ENCODE measurements around the gene ZNF600. TPM values are rescaled to one million over a fixed set of nuclear protein-coding genes. Genes with fewer than 3 reads are reported as not detected.
"Not testable (repeated sequence)": the region's sequence is repeated elsewhere in the genome, so short reads cannot be mapped to it uniquely, and the experiment has no call there.

ZNF600 gene
- total RNA-seq, 1 donor from 2014 or later = 18.1 TPM

DNA sequence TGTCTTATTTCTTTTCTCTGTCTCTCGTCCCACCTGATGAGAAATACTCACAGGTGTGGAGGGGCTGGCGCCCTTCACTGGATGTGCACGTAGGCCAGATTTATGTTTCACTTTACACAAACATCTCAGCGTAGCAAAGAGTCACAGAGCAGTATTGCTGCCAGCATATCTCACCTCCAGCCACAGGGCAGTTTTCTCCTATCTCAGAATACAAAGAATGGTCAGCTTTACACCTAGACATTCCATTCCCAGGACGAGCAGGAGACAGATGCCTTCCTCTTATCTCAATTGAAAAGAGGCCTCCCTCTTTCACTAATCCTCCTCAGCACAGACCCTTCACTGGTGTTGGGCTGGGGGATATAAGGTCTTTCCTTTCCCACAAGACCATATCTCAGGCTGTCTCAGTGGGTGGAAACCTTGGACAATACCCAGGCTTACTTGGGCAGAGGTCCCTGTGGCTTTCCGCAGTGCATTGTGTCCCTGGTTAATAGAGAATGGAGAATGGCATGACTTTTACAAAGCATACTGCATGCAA, 44.6 kb downstream of the ZNF600 start:
- no peak for DNase-seq (ENCODE audit: low spot score)

GRCh38 chr19:52741371-52741770, 45.2 kb downstream of the ZNF600 start:
- not testable (repeated sequence) for DNase-seq (ENCODE audit: low spot score)

- DNase-seq (ENCODE audit: low spot score) = no peak
These were observed 47.0 kb downstream of the ZNF600 start for GRCh38 chr19:52739576-52739975.

- peak; percentile 69 for DNase-seq (ENCODE audit: low spot score)
These were observed 50.9 kb downstream of the ZNF600 start for GRCh38 chr19:52735734-52736133.

DNA sequence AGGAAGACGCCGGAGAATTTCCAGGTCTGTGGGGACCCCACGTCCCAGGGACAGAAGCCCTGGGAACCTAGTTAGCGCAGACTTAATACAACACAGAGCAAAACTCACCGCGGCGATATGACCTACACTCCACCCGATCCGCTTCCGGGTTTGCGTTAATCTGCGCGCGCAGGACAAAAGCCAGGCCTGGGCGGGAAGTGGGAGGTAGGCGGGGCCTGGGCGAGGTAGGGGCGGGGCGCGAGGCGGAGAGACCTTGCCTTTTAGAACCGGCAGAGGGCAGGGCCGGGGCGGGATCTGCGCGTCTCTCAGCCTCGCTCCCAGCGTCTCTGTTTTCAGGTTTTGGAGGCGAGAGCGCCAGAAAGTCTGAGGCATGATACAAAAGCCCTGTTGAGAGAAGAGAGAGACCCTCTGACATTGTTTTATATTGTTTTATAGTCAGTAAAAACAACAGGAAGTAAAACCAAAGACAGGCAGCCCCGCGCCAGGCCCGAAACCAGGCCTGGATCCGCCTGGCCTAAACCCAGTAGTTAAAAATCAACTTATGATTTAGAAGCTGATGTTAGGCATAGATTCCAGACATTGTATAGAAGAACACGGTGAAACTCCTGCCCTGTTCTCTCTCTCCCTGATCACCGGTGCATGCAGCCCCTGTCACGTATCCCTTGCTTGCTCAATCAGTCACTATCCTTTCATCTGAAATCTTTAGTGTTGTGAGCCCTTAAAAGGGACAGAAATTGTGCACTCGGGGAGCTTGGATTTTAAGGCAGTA, 51.5 kb downstream of the ZNF600 start, which contains the start of gene ZNF611:
Gene ZNF611, minus strand, starts transcription at position 152 of the 769 bp plus-strand sequence. CDS start 19,150 bp downstream, outside the sequence.
- DNase-seq (ENCODE audit: low spot score) = peak; percentile 98

DNA sequence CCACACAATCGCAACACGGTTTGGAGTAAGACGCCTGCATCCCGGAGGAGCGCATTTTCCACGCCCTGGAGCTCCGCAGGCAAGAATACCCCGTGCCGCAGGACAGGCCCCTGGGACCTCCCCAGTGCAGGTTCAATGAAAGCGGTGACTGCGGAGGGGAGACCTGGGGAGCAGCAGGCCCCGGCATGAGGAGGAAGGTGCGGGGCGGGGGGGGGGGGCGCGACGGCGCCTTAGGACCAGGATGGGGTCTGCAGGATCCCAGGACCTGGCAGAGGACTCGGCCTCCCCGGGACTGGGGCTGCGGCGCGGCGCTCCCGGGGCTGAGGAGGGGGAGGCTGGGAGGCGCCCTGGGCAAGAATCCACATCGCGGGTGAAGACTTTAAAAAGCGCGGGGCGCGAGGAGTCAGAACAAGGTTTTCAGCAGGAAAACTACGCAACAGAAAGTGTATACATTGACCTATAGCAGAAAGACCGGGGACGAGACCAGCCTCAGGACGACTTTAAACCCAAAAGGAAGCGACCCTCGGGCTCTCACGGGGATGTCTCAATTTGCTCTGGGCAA, 52.2 kb downstream of the ZNF600 start:
- DNase-seq (ENCODE audit: low spot score) = no peak

- DNase-seq (ENCODE audit: low spot score) = not testable (repeated sequence)
These were observed 60.5 kb downstream of the ZNF600 start for GRCh38 chr19:52726051-52726450.

DNA sequence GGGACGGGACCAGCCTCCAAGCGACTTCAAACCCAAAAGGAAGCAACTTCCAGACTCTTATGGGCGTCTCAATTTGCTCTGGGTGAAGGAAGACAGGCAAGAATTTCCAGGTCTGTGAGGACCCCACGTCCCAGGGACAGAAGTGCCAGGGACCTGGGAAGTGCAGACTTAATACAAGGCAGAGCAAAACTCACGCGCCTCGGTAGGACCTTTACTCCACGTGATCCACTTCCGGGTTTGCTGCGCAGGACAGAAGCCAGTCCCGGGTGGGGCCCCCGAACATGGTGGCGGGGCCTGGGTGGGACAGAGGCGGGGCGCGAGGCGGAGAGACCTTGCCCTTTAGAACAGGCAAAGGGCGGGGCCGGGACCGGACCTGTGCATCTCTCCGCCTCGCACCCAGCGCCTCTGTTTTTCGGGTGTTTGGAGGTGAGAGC, 61.0 kb downstream of the ZNF600 start:
- DNase-seq (ENCODE audit: low spot score) = peak; percentile 31

- no peak for DNase-seq (ENCODE audit: low spot score)
These were observed 61.7 kb downstream of the ZNF600 start for GRCh38 chr19:52724701-52725514.

DNA sequence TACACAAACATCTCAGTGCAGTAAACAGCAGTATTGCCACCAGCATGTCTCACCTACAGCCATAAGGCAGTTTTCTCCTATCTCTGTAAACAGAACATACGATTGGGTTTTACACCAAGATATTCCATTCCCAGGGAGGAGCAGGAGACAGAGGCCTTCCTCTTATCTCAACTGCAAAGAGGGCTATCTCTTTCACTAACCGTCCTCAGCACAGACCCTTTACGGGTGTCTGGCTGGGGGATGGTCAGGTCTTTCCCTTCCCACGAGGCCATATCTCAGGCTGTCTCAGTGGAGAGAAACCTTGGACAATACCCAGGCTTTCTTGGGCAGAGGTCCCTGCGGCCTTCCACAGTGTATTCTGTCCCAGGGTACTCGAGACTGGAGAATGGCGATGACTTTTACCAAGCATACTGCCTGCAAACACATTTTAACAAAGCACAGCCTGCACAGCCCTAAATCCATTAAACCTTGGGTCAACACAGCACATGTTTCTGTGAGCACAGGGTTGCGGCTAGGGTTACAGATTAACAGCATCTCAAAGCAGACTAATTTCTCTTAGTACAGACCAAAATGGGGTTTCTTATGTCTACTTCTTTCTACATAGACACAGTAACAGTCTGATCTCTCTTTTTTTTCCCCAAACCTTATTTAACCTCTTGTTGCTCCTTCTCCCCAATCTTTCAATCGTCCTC, 62.5 kb downstream of the ZNF600 start:
- not testable (repeated sequence) for DNase-seq (ENCODE audit: low spot score)

DNA sequence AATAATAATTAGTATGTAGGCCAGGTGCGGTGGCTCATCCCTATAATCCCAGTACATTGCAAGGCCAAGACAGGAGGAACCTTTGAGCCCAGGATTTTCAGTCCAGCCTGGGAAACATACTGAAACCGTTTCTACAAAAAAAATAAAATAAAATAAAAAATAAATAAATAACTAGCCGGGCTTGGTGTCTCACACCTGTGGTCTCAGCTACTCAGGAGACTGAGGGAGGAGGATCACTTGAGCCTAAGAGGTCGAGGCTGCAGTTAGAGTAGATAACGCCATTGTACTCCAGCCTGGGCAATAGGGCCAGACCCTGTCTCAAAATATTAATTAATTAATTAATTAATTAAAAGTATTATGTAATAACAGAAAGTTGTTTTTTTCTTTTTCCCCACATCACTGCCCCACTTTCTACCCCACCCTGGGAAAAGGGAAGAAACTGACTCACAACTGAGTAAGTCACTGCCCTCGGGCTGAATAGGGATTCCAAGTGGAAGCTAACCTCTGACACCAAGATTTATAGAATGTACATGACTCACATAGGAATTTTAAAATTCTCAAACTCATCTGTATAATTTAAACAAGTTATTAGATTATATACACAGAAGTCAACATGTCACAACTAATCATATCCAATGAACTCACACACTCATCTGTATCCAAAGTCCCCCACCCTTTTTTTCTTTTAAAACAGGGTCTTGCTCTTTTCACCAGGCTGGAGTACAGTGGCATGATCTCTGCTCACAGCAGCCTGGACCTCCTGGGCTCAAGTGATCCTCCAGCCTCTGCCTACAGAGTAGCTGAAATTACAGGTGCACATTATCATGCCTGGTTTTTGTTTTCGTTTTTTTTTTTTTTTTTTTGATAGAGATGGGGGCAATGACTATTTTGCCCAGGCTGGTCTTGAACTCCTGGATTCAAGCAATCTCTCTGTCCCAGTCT, 64.3 kb downstream of the ZNF600 start:
- no peak for DNase-seq (ENCODE audit: low spot score)

GRCh38 chr19:52720541-52720940, 66.0 kb downstream of the ZNF600 start:
- not testable (repeated sequence) for DNase-seq (ENCODE audit: low spot score)

DNA sequence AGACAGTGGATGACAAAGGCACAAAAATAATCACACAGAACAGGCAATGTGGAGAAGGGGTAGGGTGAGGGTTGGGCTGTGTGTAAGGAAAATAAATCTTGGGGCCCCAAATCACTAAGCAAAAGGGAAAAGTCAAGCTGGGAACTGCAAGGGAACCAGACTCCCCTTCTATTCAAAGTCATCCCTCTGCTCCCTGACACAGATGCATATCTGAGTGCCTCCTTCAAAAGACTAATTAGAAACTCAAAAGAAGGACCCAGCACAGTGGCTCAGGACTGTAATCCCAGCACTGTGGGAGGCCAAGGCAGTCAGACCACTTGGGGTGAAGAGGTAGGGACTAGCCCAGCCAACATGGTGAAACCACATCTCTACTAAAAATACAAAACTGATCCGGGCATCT, 70.1 kb downstream of the ZNF600 start:
- DNase-seq (ENCODE audit: low spot score) = no peak

GRCh38 chr19:52715902-52716301, 70.7 kb downstream of the ZNF600 start:
- not testable (repeated sequence) for DNase-seq (ENCODE audit: low spot score)

DNA sequence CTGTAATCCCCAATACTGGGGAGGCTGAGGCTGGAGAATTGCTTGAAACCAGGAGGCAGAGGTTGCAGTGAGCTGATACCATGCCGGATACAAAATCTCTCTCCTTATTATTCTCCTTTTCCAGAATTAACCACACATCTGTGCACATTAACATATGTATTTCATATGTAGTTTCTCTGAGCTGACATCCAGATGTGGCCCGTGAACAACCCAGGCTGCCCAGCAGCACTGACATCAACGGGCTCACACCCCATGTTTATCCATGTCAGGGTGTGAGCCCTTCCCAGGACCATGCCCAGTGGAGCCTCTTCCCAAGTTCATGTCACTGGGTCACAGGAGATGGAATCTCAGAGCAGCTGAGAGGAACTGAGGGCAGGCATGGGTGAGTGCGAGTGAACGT, 71.3 kb downstream of the ZNF600 start:
- DNase-seq (ENCODE audit: low spot score) = not testable (repeated sequence)

Other genes starting within 250 kb of the ZNF600 start
- 30.4 TPM for gene ZNF701, start 216.5 kb downstream of the ZNF600 start, total RNA-seq
- 80.9 TPM for gene ZNF83, start 148.4 kb downstream of the ZNF600 start, total RNA-seq
- gene ZNF611, start 51.7 kb downstream of the ZNF600 start, total RNA-seq = 29.6 TPM
- gene ZNF28, start 34.8 kb upstream of the ZNF600 start, total RNA-seq = 27.9 TPM
- gene ZNF468, start 70.8 kb upstream of the ZNF600 start, total RNA-seq = 37.2 TPM
- gene ZNF320, start 110.8 kb upstream of the ZNF600 start, total RNA-seq = 39.9 TPM
- 39.0 TPM for gene ZNF888, start 136.6 kb upstream of the ZNF600 start, total RNA-seq
- 26.8 TPM for gene ZNF816, start 176.1 kb upstream of the ZNF600 start, total RNA-seq
- gene ERVV-1, start 227.1 kb upstream of the ZNF600 start, total RNA-seq = not detected

Measured in mucosa of gallbladder (tissue), 1 donor.